ENCODE measurements around the gene SLC7A5. TPM values are rescaled to one million over a fixed set of nuclear protein-coding genes. Genes with fewer than 3 reads are reported as not detected.

The SLC7A5 gene
- total and polyA plus RNA-seq, 2 of the 13 experiments (the other 11 are each of a cell fraction or from before 2014, with no cell fraction given), result 79.6 to 155 TPM

- no peak for TF ChIP-seq PCBP1 (IDR thresholded peaks at IDR 0.05; ENCODE audit: borderline replicate concordance, low read depth, low read length)
- peak; percentile 46; the same call in 1 of the 2 replicates for TF ChIP-seq ZNF891 (CRISPR knock-in tag; IDR thresholded peaks at IDR 0.05)
- TF ChIP-seq HDAC1 (CRISPR knock-in tag; IDR thresholded peaks at IDR 0.05), result 0 out of 2 replicates have a peak, but pooled peaks have one; percentile 24
- TF ChIP-seq POLR2A (IDR thresholded peaks at IDR 0.05; ENCODE audit: insufficient read depth in 1 of 2, low read depth in 2 of 2, low read length in 2 of 2), result 0 out of 4 replicates have a peak, but pooled peaks of 1 of the 2 experiments have one; percentile 15
- peak; percentile 33; the same call in 1 of the 2 replicates for TF ChIP-seq PAF1 (CRISPR knock-in tag; IDR thresholded peaks at IDR 0.05)
- 0 out of 2 replicates have a peak, but pooled peaks have one; percentile 48 for TF ChIP-seq ZNF446 (CRISPR knock-in tag; IDR thresholded peaks at IDR 0.05)
- no peak for TF ChIP-seq ZFP36L2 (CRISPR knock-in tag; IDR thresholded peaks at IDR 0.05)
- peak; percentile 40; the same call in 1 of the 2 replicates for TF ChIP-seq NRL (CRISPR knock-in tag; IDR thresholded peaks at IDR 0.05; ENCODE audit: borderline replicate concordance)
- TF ChIP-seq NFATC3 (CRISPR knock-in tag; IDR thresholded peaks at IDR 0.05), result no peak
- TF ChIP-seq ZNF543 (CRISPR knock-in tag; IDR thresholded peaks at IDR 0.05), result no peak
- peak; percentile 28; the same call in 1 of the 2 replicates for TF ChIP-seq POLR2G (IDR thresholded peaks at IDR 0.05; ENCODE audit: low read depth, low read length)
- peak; percentile 17; the same call in 1 of the 2 replicates for TF ChIP-seq ZNF768 (CRISPR knock-in tag; IDR thresholded peaks at IDR 0.05)
- TF ChIP-seq RBFOX2 (IDR thresholded peaks at IDR 0.05; ENCODE audit: low read depth, low read length), result peak; percentile 18
- 0 out of 2 replicates have a peak, but pooled peaks have one; percentile 16 for TF ChIP-seq ZGPAT (CRISPR knock-in tag; IDR thresholded peaks at IDR 0.05)
- no peak for TF ChIP-seq ZNF414 (CRISPR knock-in tag; IDR thresholded peaks at IDR 0.05)
- H3K36me3 ChIP-seq (replicated peaks in 1 of 2; ENCODE audit: control insufficient read depth in 1 of 2, insufficient read depth in 2 of 2, low read length in 2 of 2), result peaks cover 80 to 87% of the 10 kb centered on the region in 2 experiments
- BruUV-seq (replicated peaks), result no TSS peak
- peaks cover 16% of the 10 kb centered on the region; the same call in 1 of the 2 replicates for H4K20me1 ChIP-seq (ENCODE audit: insufficient read depth, low read length)
- no peak overlapping the region for H3K9ac ChIP-seq (ENCODE audit: insufficient read depth, low read depth, low read length)
- FAIRE-seq (no peak), DNase-seq (ENCODE audit: low spot score) (no peak), ATAC-seq (no peak)
- no peaks in the 10 kb centered on the region for H3K9me3 ChIP-seq (ENCODE audit: low read length)
- H3K4me3 ChIP-seq (replicated peaks in 1 of 3; ENCODE audit: insufficient read depth in 1 of 3, low read depth in 2 of 3, low read length in 3 of 3), result no peak overlapping the region
- ChIA-PET POLR2A (interaction anchor here (0.9 to 1.2 kb wide), 2 partner anchors 11 to 60 kb away, joined by 3 to 4 read pairs; no protein-coding TSS in a partner anchor), CTCF (ENCODE audit: low intra/inter-chr PET ratio, low total read pairs) (no interaction called here)
- H3K27me3 ChIP-seq (ENCODE audit: control insufficient read depth in 1 of 2, insufficient read depth in 2 of 2, low read length in 2 of 2), result no peaks in the 10 kb centered on the region
- peaks cover 29% of the 10 kb centered on the region for H3K79me2 ChIP-seq (ENCODE audit: insufficient read depth, low read length)
- peaks cover 56% of the 10 kb centered on the region for H3K4me1 ChIP-seq (ENCODE audit: insufficient read depth, low read length)
- in situ Hi-C loops (cut with HindIII; ENCODE audit: extremely low pct_ligation_motif_present, low pct_unique_long_range_greater_than_20kb), result no loop called here
- H3K4me2 ChIP-seq (ENCODE audit: low read depth, low read length), result no peak overlapping the region
- peak overlapping the region; percentile 3 for H3K27ac ChIP-seq (ENCODE audit: extremely low read length, insufficient read depth, low read length)
- whole genome bisulfite sequencing (ENCODE audit: low lambda C conversion rate), result 90% methylated on average over 4 of the region's 27 CpGs
- no peak overlapping the region for H2AFZ ChIP-seq (ENCODE audit: low read length)
- intact Hi-C loops (cut with micrococcal nuclease; ENCODE audit: unreplicated experiment), result no loop called here
Observed at GRCh38 chr16:87838643-87839541, 30.4 kb downstream of the SLC7A5 start.
